ENCODE measurements around the gene SAFB.
"Not testable (repeated sequence)": the region's sequence is repeated elsewhere in the genome, so short reads cannot be mapped to it uniquely, and the experiment has no call there.

The SAFB gene

DNA sequence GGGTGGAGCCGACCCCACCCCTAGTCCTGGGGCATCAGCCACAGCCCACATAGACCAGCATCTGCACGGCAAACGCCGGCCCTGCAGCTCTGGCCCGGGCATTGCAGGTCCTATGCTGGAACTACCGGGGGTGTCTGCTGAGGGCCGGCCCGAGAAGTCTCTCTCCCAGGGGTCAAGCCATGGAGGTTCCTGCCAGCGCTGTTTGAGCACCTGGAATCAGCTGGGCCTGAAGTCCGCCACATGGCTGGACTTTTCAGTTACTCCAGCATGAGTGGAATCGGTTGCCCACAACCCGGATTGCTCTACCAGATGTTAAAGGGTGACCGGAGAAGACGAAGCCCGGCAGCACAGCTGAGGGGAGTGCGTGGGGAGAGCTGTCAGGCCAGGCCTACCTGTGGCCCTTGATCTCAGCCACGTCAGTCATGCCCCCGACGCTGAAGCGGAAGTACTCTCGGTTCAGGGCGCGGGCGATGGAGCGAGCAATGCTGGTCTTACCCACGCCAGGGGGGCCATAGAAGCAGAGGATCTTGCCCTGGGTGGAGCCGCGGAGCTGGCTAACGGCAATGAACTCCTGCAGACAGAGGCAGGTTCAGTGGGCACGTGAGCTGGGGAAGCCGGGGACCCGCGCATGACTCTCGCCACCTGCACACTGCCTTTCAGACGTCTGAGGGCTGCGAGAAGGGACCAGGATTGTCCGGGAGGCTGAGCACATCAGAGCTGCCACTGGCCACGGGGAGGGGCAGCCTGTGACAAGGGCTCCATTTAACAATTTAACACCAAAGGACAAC, 75.9 kb downstream of the SAFB start:
- DNase-seq, result no peak

DNA sequence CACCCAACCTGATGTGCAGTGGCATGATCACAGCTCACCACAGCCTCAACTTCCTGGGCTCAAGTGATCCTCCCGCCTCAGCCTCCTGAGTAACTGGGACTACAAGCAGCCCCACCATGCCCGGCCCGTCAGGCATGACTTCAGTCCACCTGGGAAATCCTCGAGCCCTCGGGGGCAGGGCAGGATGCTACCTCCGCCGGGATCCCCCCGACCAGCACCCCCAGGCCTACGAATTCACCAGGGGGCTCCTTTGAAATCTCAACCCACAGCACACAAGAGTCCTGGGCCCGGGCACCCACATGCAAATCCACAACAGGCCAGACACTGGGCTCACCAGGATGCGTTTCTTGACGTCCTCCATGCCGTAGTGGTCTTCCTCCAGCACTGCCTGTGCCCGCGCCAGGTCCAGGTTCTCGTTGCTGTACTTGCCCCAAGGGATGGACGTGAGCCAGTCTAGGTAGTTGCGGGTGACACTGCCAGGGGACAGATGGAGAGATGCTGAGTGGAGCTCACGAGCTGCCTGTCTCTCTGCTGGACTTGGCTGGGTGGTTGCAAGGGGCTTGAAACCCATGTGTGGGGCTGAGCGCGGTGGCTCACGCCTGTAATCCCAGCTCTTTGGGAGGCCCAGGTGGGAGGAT, 77.7 kb downstream of the SAFB start:
- no peak for DNase-seq

- not testable (repeated sequence) for DNase-seq
These were observed 79.1 kb downstream of the SAFB start for GRCh38 chr19:5702053-5702410.

DNA sequence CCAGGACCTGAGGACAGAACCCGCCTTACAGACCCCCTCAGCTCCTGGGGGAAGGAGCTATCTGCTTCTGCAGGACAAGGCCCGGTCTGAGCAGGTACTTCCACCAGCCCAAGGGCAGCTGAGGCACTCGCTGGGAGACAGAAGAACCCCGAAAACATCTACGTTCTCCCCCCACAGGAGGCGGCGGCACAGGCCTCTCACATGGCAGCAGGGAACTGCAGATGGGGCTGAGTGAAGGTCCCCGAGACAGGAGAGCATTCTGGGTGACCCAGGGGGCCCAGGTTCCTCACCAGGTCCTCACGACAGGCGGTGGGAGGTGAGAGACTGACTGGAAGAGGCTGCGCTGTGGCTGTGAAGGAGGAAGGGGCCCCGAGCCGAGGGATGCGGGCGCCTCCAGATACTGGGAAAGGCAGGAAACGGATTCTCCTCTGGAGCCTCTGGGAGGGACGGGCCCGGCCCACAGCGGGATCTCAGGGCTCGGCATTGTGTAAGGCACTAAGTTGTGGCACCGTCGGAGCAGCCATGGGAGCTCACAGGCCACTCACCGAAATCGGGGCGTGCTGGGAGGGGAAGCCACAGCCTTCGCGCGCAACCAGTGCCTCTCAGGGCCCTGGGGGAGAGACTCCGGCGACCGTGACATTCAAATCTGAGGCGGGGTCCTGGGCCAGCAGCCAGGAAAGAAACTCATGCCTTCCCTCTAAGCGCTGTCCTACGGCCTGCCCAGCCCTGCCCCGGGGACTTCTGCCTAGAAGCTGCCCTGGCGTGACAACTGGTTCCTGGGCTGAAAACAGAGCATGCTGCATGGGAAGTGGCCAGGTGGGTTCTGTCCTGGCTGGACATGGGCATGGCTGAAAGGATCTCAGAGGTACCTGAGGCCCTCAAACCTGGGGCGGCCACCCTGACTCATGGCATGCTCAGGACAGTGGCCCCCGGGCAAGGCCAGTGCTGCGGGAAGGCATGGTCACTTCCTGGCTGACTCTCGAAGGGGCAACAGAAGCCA, 81.2 kb downstream of the SAFB start:
- DNase-seq, result no peak

GRCh38 chr19:5705552-5705951, 82.7 kb downstream of the SAFB start:
- no peak for DNase-seq

DNA sequence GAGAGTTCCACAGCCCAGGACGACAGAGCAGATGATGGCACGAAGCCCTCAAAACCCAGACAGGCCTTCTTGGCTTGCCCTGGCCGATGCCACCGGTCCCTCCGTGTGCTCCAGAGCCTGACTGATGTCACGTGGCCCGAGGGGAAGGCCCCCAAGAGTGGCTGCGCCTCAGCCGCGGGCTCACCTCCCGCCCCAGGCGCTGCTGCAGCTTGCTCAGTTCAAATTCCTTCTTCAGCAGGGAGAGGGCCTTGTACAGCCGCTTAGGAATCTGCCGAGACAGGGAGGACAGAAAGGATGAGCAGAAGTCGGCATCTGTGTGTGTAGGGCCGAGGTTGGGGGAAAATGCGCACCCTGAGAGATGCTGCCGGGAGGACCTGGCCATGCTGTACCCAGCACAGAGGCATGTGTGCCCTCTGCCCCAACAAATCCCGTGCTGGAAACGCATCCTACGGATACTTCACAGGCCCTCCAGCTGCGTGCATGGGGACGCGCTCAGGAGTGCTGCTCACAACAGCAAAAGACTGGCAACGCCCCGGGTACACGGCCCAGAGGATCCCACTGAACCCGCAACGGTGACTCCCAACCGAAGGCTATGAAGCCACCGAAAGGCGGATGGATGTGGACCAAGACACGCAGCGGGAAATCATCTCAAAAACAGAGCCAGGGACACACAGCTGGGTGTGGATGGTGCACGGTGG, 84.1 kb downstream of the SAFB start:
- DNase-seq, result no peak

DNA sequence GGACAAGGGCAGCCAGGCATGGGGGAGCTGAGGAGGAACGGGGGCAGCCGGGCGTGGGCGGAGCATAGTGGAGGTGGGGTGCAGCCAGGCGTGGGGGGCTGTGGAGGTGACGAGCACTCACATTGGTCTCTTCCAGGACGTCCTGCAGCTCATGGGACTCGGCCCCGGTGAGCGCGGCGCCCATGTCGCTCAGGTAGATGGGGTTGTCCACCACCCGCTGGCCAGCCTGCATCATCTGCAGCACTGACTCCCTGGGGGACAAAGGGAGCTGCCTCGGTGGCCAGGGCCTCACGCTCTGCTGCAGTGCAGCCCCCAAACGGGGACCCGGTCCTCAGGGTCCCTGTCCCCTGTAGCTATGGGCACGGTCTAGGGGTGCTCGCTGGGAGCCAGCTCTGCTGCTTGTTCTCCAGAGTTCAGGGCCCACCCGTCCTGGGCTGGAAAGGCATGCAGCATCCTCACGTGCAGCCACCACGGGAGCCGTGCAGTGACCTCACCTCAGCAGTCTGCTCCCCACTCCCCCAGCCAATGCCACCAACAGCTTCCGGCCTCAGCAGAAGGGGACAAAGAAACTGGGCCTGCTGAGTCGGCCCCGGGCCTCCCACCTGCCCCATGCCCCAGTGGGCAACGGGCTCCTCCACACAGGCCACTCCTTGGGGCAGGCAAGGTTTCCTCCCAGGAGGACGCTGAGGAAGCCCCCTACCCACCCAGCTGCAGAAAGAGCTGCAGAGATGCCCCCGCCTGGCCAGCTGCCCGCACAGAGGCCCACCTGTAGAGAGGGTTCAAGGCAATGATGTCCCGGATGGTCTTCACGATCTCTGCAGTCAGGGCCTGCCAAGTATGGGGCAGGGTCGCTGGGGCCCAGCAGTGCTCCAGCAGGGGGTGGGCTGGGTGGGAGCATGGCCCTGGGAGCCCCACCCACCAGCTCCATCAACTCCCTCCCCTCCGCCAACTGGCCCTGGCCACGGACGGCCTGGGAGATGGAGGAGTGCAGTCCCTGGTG, 85.0 kb downstream of the SAFB start:
- no peak for DNase-seq

GRCh38 chr19:5711025-5711424, 88.1 kb downstream of the SAFB start:
- no peak for DNase-seq

- DNase-seq, result no peak
These were observed 88.9 kb downstream of the SAFB start for GRCh38 chr19:5711713-5712161.

- no peak for DNase-seq
These were observed 90.3 kb downstream of the SAFB start for GRCh38 chr19:5713228-5713627.

DNA sequence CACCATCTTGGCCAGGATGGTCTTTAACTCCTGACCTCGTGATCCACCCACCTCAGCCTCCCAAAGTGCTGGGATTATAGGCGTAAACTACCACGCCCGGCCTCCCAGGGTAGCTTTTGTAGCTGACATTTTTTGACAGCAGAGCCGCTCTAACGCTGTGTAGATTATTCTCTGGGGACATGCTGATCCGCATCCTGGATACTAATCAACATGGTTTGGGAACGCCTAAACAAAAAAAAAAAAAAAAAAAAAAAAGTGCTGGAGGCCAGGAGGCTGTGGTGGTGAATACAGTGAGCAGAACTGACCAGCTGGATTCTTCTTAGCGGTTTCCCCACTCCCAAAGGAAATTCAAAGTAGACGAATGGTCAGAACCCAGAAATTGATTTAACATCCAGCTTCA, 91.9 kb downstream of the SAFB start:
- no peak for DNase-seq

GRCh38 chr19:5717215-5717935, 94.5 kb downstream of the SAFB start:
- no peak for DNase-seq
